H9 (cell line): Measurements from ENCODE around the gene UBE2V1. TPM values are rescaled to one million over a fixed set of nuclear protein-coding genes. Genes with fewer than 3 reads are reported as not detected.

Experiments used
- DNase-seq: peaks from one replicate; pipeline ENCODE4 v3.0.0-alpha.2; 2017
- H2AFZ ChIP-seq: one replicate; pipeline ENCODE4 v1.6.1; 2013; ENCODE audit warnings: mild to moderate bottlenecking, low read length, control low read depth, moderate library complexity
- H2AK5ac ChIP-seq: 2 replicates; pipeline ENCODE4 v1.6.1; 2013; ENCODE audit warnings: low read length, control low read depth, mixed read lengths; ENCODE audit not compliant: insufficient read length
- H2BK120ac ChIP-seq: one replicate; pipeline ENCODE4 v1.6.1; 2013; ENCODE audit warnings: low read depth, mild to moderate bottlenecking, low read length, control low read depth, inconsistent platforms; ENCODE audit not compliant: poor library complexity, severe bottlenecking
- H2BK12ac ChIP-seq: 2 replicates; pipeline ENCODE4 v1.6.1; 2013; ENCODE audit warnings: low read length, control low read depth, mixed read lengths, low read depth; ENCODE audit not compliant: insufficient read length
- H2BK15ac ChIP-seq: 2 replicates; pipeline ENCODE4 v1.6.1; 2013; ENCODE audit warnings: low read depth, low read length, control low read depth
- H2BK20ac ChIP-seq: one replicate; pipeline ENCODE4 v1.6.1; 2013; ENCODE audit warnings: low read depth, mild to moderate bottlenecking, low read length, control low read depth, inconsistent platforms; ENCODE audit not compliant: poor library complexity, severe bottlenecking
- H2BK5ac ChIP-seq: 2 replicates; pipeline ENCODE4 v1.6.1; 2013; ENCODE audit warnings: low read length, control low read depth, mixed read lengths; ENCODE audit not compliant: insufficient read length
- H3K14ac ChIP-seq: 2 replicates; pipeline ENCODE4 v1.6.1; 2013; ENCODE audit warnings: low read length, control low read depth; ENCODE audit not compliant: insufficient read depth
- H3K18ac ChIP-seq: 2 replicates; pipeline ENCODE4 v1.6.1; 2013; ENCODE audit warnings: low read depth, mild to moderate bottlenecking, mixed read lengths, low read length, control low read depth; ENCODE audit not compliant: insufficient read length
- H3K23ac ChIP-seq: 2 replicates; pipeline ENCODE4 v1.6.1; 2013; ENCODE audit warnings: low read length, control low read depth, mixed read lengths, low read depth; ENCODE audit not compliant: insufficient read length
- H3K23me2 ChIP-seq: 2 replicates; pipeline ENCODE4 v1.6.1; 2013; ENCODE audit warnings: low read depth, mild to moderate bottlenecking, mixed read lengths, low read length, control low read depth; ENCODE audit not compliant: insufficient read length, poor library complexity, severe bottlenecking
- H3K27ac ChIP-seq: 2 replicates; pipeline ENCODE4 v1.5.1; 2013; ENCODE audit warnings: low read length, control low read depth, mixed read lengths, low read depth; ENCODE audit not compliant: insufficient read length
- H3K27me3 ChIP-seq: 2 replicates; pipeline ENCODE4 v1.6.1; 2013; ENCODE audit warnings: low read length, control low read depth, inconsistent platforms; ENCODE audit not compliant: insufficient read depth
- H3K4ac ChIP-seq: 2 replicates; pipeline ENCODE4 v1.6.1; 2013; ENCODE audit warnings: low read depth, mild to moderate bottlenecking, control low read depth, inconsistent platforms, low read length, moderate library complexity
- H3K4me1 ChIP-seq: 2 replicates; pipeline ENCODE4 v1.6.1; 2013; ENCODE audit warnings: low read length, control low read depth, inconsistent platforms; ENCODE audit not compliant: insufficient read depth
- H3K4me2 ChIP-seq: 2 replicates; pipeline ENCODE4 v1.6.1; 2013; ENCODE audit warnings: low read length, control low read depth, mixed read lengths; ENCODE audit not compliant: insufficient read length, insufficient read depth
- H3K56ac ChIP-seq: 2 replicates; pipeline ENCODE4 v1.6.1; 2013; ENCODE audit warnings: low read depth, mild to moderate bottlenecking, mixed read lengths, low read length, control low read depth; ENCODE audit not compliant: insufficient read length
- H3K79me1 ChIP-seq: 2 replicates; pipeline ENCODE4 v1.6.1; 2013; ENCODE audit warnings: low read depth, mild to moderate bottlenecking, moderate library complexity, low read length, control low read depth, inconsistent platforms; ENCODE audit not compliant: insufficient read depth, poor library complexity, severe bottlenecking
- H3K79me2 ChIP-seq: 2 replicates; pipeline ENCODE4 v1.6.1; 2013; ENCODE audit warnings: low read length, control low read depth, inconsistent platforms; ENCODE audit not compliant: insufficient read depth
- H3K9ac ChIP-seq: 2 replicates; pipeline ENCODE4 v1.6.1; 2013; ENCODE audit warnings: low read length, control low read depth, mixed read lengths; ENCODE audit not compliant: insufficient read length; ENCODE audit errors: extremely low read depth
- H3K9me3 ChIP-seq: one replicate; pipeline ENCODE4 v1.6.1; 2013; ENCODE audit warnings: low read depth, low read length, inconsistent platforms; ENCODE audit not compliant: control insufficient read depth
- H3T11ph ChIP-seq: one replicate; pipeline ENCODE4 v1.6.1; 2013; ENCODE audit warnings: mild to moderate bottlenecking, low read length, control low read depth, inconsistent platforms
- H4K20me1 ChIP-seq: one replicate; pipeline ENCODE4 v1.6.1; 2013; ENCODE audit not compliant: control insufficient read depth, insufficient read length, insufficient read depth
- H4K5ac ChIP-seq: 2 replicates; pipeline ENCODE4 v1.6.1; 2013; ENCODE audit warnings: low read depth, mild to moderate bottlenecking, mixed read lengths, low read length, control low read depth; ENCODE audit not compliant: insufficient read length
- H4K8ac ChIP-seq: replicated peaks from 2 replicates; pipeline ENCODE4 v1.6.1; 2013; ENCODE audit warnings: low read length, control low read depth, mixed read lengths, low read depth; ENCODE audit not compliant: insufficient read length
- H4K91ac ChIP-seq: 2 replicates; pipeline ENCODE4 v1.6.1; 2013; ENCODE audit warnings: low read depth, mild to moderate bottlenecking, moderate library complexity, mixed read lengths, low read length, control low read depth; ENCODE audit not compliant: insufficient read length
- H3K27ac Mint-ChIP-seq, 3 experiments: 2 replicates in 2 of 3; 3 replicates in 1 of 3; pipeline ENCODE4 v1.8.0; 2020 to 2021; ENCODE audit warnings: mixed read lengths in 3 of 3, mild to moderate bottlenecking in 1 of 3, moderate library complexity in 1 of 3
- H3K27me3 Mint-ChIP-seq: 2 replicates; pipeline ENCODE4 v1.8.0; 2021; ENCODE audit warnings: low read depth, mild to moderate bottlenecking, moderate library complexity, mixed read lengths
- H3K36me3 Mint-ChIP-seq, 3 experiments: 2 replicates in 2 of 3; 3 replicates in 1 of 3; pipeline ENCODE4 v1.8.0; 2020 to 2021; ENCODE audit warnings: low read depth in 3 of 3, mixed read lengths in 3 of 3; ENCODE audit not compliant: insufficient read depth in 1 of 3
- H3K4me1 Mint-ChIP-seq, 2 experiments: 2 replicates each; pipeline ENCODE4 v1.8.0; 2020; ENCODE audit warnings: mixed read lengths in 2 of 2
- H3K4me3 Mint-ChIP-seq, 2 experiments: 2 replicates in 1 of 2; 3 replicates in 1 of 2; pipeline ENCODE4 v1.8.0; 2020 to 2021; ENCODE audit warnings: mild to moderate bottlenecking in 2 of 2, mixed read lengths in 2 of 2, moderate library complexity in 1 of 2
- H3K9me3 Mint-ChIP-seq, 2 experiments: 2 replicates in 1 of 2; 3 replicates in 1 of 2; pipeline ENCODE4 v1.8.0; 2020; ENCODE audit warnings: mild to moderate bottlenecking in 2 of 2, mixed read lengths in 2 of 2, moderate library complexity in 1 of 2
- CTCF ChIP-seq: fragments of 200-600 bp; sonication (generic); conservative IDR thresholded peaks from 3 replicates; pipeline ENCODE4 v1.8.0; 2021; ENCODE audit warnings: antibody characterized with exemption, mild to moderate bottlenecking
- WGBS: extraction: QIAGEN DNeasy Blood & Tissue Kit; methylation state at CpG from one replicate; pipeline ENCODE4 v1.1.7; 2013; ENCODE audit warnings: missing lambda C conversion rate, low lambda C conversion rate, mixed read lengths; ENCODE audit not compliant: insufficient read length; ENCODE audit errors: extremely low coverage; 5-methylcytosine and 5-hydroxymethylcytosine counted together
- total RNA-seq: library from RNA; stranded (reverse); gene quantifications from 2 replicates; pipeline ENCODE4 v1.2.1, GENCODE V29; 2021

The UBE2V1 gene
- total RNA-seq, 1 experiment from 2014 or later = 152 TPM

GRCh38 chr20:50073500-50073899, 39.5 kb downstream of the UBE2V1 start:
- Histone ChIP-seq H3K4me1 (no peaks in the 10 kb centered on the region), H3K27ac (no peak overlapping the region), H3K4ac (no peak overlapping the region), H3K79me2 (no peaks in the 10 kb centered on the region), H2BK15ac (no peak overlapping the region), H2BK5ac (no peak overlapping the region), H3K14ac (no peak overlapping the region), H3T11ph (no peak overlapping the region), H2BK20ac (no peak overlapping the region), H2AFZ (no peak overlapping the region), H4K8ac (no peak overlapping the region), H3K27me3 (no peaks in the 10 kb centered on the region), H3K18ac (no peak overlapping the region), H3K9ac (no peak overlapping the region), H4K20me1 (no peaks in the 10 kb centered on the region), H3K4me2 (no peak overlapping the region), H3K23me2 (no peaks in the 10 kb centered on the region), H3K79me1 (no peaks in the 10 kb centered on the region), H4K91ac (no peak overlapping the region), H2AK5ac (no peak overlapping the region), H3K9me3 (no peaks in the 10 kb centered on the region), H2BK120ac (no peak overlapping the region), H3K23ac (no peak overlapping the region), H2BK12ac (no peak overlapping the region), H3K56ac (no peak overlapping the region), H4K5ac (no peak overlapping the region)
- WGBS = no CpG with 5 or more reads among the region's 2 CpGs
- no peak for DNase-seq
- H3K36me3 Mint-ChIP-seq = no peaks in the 10 kb centered on the region; a peak in 1 of 7 replicates
- no peaks in the 10 kb centered on the region; a peak in 1 of 5 replicates for H3K9me3 Mint-ChIP-seq
- H3K4me1 Mint-ChIP-seq = peaks cover 9 to 24% of the 10 kb centered on the region in 2 experiments
- H3K4me3 Mint-ChIP-seq = no peak overlapping the region
- H3K27ac Mint-ChIP-seq = no peak overlapping the region
- peaks cover 10% of the 10 kb centered on the region for H3K27me3 Mint-ChIP-seq
- no peak for TF ChIP-seq CTCF
